LNCaP clone FGC (cell line): Measurements from ENCODE around the gene BMP5.
A peak's percentile ranks its signal among the peaks of the same experiment; 100 is the strongest.

Source experiments
- DNase-seq: peaks from one replicate; pipeline ENCODE4 v3.0.0-alpha.2; 2011; ENCODE audit warnings: low read depth
- H3K4me3 ChIP-seq: 2 replicates; pipeline ENCODE4 v1.5.1; 2011; ENCODE audit warnings: mild to moderate bottlenecking, low read depth, low read length, control low read depth
- TF ChIP-seq, protein P1 (sequence below): IDR thresholded peaks from 2 replicates; pipeline ENCODE4 v1.5.1; 2012; ENCODE audit warnings: mild to moderate bottlenecking; ENCODE audit not compliant: control insufficient read depth, insufficient read depth; ENCODE audit errors: extremely low read depth

The BMP5 gene

DNA sequence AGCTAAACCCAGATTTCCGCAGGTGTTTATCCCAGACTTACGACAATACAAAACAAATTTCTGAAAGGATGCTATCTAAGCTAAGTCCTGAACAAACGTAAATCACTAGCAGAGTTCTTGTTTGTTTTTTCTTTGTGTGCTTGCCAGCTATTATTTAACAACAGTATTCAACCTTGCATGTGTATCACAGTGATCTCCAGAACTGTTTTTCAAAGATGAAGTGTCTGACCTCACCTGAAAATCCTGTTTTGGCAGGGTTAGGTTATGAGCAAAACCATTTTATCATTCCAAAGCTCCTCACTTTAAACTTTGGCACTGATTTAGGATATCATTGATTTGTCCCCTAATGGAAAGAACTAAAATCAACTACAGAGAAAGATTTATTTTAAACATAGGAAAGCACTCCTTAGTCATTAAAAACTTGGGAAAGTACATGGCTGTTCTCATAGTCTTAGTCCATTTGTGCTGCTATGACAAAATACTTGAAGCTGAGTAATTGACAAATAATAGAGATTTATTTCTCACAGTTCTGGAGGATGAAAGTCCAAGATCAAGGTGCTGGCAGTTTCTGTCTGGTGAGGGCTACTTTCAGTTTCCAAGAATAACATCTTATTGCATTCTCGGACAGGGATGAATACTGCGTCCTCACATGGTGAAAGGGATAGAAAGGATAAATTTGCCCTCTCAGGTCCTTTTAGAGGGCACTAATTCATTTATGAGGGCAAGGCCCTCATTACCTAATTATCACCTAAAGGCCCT is 20.8 kb upstream of the BMP5 start:
- H3K4me3 ChIP-seq: no peak overlapping the region
- TF ChIP-seq, protein P1, sequence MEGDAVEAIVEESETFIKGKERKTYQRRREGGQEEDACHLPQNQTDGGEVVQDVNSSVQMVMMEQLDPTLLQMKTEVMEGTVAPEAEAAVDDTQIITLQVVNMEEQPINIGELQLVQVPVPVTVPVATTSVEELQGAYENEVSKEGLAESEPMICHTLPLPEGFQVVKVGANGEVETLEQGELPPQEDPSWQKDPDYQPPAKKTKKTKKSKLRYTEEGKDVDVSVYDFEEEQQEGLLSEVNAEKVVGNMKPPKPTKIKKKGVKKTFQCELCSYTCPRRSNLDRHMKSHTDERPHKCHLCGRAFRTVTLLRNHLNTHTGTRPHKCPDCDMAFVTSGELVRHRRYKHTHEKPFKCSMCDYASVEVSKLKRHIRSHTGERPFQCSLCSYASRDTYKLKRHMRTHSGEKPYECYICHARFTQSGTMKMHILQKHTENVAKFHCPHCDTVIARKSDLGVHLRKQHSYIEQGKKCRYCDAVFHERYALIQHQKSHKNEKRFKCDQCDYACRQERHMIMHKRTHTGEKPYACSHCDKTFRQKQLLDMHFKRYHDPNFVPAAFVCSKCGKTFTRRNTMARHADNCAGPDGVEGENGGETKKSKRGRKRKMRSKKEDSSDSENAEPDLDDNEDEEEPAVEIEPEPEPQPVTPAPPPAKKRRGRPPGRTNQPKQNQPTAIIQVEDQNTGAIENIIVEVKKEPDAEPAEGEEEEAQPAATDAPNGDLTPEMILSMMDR: no peak
- peak; percentile 57 for DNase-seq

DNA sequence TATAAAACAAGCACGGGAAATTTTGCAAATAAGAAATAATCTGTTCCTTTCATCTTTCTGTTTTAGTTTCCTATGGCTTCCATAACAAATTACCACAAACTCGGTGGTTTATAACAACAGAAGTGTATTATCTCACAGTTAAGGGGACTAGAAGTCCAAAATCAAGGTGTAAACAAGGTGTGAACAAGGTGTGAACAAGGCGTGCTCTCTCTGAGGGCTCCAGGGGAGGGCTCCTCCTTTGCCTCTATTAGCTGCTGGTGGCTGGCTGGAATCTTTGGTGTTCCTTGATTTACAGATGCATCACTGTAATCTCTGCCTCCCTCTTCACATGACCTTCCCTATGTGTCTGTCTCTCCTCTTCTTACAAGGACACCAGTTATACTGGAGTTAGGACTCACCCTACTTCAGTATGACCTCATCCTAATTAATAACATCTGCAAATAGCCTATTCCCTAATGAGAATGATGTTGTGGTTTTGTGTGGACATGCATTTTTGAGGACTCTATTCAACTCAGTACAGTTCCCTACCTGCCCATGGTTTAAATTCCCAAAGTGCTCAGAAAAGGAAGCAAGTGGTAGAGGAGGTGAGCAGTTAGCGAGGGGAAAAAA is 17.5 kb upstream of the BMP5 start:
- DNase-seq: no peak
- no peak overlapping the region for H3K4me3 ChIP-seq
- TF ChIP-seq, protein P1: no peak

DNA sequence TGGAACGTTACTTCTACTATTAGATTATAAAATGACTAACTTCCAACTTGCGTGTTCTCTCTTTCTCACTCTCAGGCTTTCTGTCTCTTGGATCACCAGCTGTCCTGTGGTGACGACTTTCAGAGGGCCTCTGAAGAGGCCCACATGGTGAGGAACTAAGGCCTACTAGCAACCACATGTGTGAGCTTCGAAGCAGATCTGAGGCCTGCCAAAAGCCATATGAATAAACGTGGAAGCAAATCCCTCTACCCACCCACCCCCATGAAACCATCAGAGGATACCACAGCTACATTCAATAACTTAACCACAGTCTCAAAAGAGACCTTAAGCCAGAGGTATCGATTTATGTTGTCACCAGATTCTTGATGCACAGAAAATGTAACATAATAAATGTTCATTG is 13.5 kb upstream of the BMP5 start:
- no peak for DNase-seq
- TF ChIP-seq, protein P1: no peak

DNA sequence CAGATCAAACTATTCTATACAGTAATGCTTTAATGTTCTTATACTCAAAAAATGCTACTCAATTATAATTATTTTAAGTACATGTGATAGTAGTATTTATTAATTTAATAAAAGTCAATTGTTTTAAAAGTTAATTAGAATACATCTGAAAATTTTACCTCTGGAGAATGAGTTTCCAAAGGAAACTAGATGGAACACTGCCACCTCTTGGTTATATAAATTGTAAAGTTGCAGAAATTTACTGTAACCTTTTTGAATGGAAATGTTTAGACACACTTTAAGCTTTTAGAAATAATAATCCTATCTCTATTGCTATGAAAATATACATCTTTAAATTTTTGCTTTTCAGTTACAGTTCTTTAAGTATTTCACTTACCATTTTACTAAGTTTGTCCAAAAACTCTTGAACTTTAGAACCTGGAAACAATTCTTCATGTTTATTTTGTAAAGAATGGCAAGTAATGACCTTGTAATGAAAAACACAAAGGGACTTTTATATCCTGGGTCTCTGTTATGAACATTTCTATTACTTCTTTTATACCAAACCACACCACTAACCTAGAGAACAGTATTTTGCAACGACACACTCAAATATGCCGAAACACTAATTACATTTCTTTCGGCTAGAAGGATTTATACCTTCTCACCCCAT is 10.9 kb upstream of the BMP5 start:
- TF ChIP-seq, protein P1: peak; percentile 32
- no peak for DNase-seq

More for the DNA sequence above, 13.5 kb upstream of the BMP5 start:
- no peak overlapping the region for H3K4me3 ChIP-seq

DNA sequence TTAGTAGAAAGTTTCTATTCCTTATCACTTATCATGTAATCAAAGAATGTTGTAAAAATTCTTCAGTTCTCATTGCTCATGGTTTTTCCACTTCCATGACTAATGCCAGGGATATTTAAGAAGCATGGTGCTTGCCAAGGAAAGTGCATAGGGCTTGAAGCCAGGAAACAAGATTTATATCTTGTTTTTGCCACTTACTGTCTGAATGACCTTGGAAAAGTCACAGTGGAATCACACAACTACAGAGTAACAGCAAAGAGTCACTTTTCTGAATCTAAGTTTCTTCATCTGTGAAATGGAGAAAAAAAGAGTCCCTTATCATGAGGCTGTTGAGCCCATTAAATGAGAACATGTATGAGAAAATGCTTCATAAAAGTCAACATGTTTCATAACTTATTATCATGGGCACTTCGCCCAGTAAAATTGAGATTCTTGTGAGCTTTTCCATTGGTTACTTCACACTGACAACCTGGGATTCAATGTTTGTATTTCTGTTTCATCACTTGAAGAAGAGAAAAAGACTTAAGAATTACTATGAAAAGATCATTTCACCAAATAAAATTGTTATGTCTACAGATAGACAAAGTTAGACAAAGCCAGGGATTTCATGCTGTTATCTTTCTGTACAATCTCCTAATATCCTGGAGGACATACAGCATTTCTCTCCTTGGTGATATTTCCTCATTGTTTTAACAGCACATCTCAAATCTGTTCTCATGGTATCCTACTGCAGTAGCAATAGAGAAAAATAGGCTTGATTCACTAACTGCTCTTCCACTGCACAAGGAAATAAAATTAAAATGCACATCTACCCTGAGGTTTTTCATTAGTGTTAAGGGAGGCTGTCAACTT is 7.6 kb upstream of the BMP5 start:
- peak; percentile 42 for DNase-seq
- TF ChIP-seq, protein P1: no peak
- H3K4me3 ChIP-seq: no peak overlapping the region

More for the DNA sequence above, 10.9 kb upstream of the BMP5 start:
- no peak overlapping the region for H3K4me3 ChIP-seq

DNA sequence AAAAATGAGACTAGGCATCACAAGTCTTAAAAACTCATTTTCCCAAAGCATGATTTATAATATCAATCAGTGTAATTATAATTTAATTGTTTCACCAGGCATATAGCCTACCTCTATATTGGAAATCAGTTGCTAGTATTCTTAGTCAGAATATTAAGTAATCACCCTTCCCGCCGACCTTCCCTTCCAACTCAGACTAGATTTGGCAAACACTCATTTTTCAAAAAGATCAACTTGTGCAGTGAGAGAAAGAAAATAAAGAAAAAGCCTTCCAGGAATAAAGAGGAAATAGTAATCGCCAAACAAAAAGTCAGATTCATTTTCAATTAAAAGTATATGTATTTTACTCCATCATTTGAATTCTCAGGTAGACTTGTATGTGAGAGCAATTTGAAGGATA is 1.9 kb upstream of the BMP5 start:
- TF ChIP-seq, protein P1: no peak
- no peak for DNase-seq
- H3K4me3 ChIP-seq: no peak overlapping the region
